HUES64 (cell line): ENCODE data around the gene ABCC4.

Experiments
- H3K27ac ChIP-seq: 2 replicates; pipeline ENCODE4 v1.7.0; 2013; ENCODE audit warnings: low read depth, low read length, inconsistent platforms
- H3K27me3 ChIP-seq: 2 replicates; pipeline ENCODE4 v1.6.1; 2013; ENCODE audit warnings: mild to moderate bottlenecking, low read length; ENCODE audit not compliant: insufficient read depth
- H3K36me3 ChIP-seq: 2 replicates; pipeline ENCODE4 v1.6.1; 2013; ENCODE audit warnings: mild to moderate bottlenecking, low read length; ENCODE audit not compliant: insufficient read depth
- H3K4me1 ChIP-seq: 2 replicates; pipeline ENCODE4 v1.6.1; 2013; ENCODE audit warnings: mild to moderate bottlenecking, low read length, moderate library complexity; ENCODE audit not compliant: insufficient read depth
- H3K4me3 ChIP-seq: 2 replicates; pipeline ENCODE4 v1.5.1; 2013; ENCODE audit warnings: mild to moderate bottlenecking, low read length, moderate library complexity
- H3K9ac ChIP-seq: 2 replicates; pipeline ENCODE4 v1.6.1; 2013; ENCODE audit warnings: mild to moderate bottlenecking, low read depth, low read length
- H3K9me3 ChIP-seq: 2 replicates; pipeline ENCODE4 v1.6.1; 2013; ENCODE audit warnings: low read depth, low read length; ENCODE audit not compliant: insufficient read depth
- WGBS: fragments of 150-250, 120-280 bp; methylation state at CpG from one replicate; pipeline ENCODE4 v1.1.7; 2013; ENCODE audit warnings: missing lambda C conversion rate; 5-methylcytosine and 5-hydroxymethylcytosine counted together

The ABCC4 gene

GRCh38 chr13:95255072-95255732 is 46.0 kb downstream of the ABCC4 start:
- Histone ChIP-seq H3K27ac (no peak overlapping the region), H3K36me3 (no peaks in the 10 kb centered on the region), H3K9me3 (no peaks in the 10 kb centered on the region), H3K27me3 (no peaks in the 10 kb centered on the region), H3K4me1 (no peaks in the 10 kb centered on the region), H3K9ac (no peak overlapping the region), H3K4me3 (no peak overlapping the region)
- 95% methylated on average over 13 of the region's 13 CpGs for WGBS

GRCh38 chr13:95254339-95254738 is 46.9 kb downstream of the ABCC4 start:
- H3K27ac ChIP-seq, result no peak overlapping the region
- H3K4me1 ChIP-seq, result no peaks in the 10 kb centered on the region
- no peak overlapping the region for H3K9ac ChIP-seq
- no peaks in the 10 kb centered on the region for H3K27me3 ChIP-seq
- WGBS, result 86% methylated on average over 1 of the region's 1 CpG
- no peak overlapping the region for H3K4me3 ChIP-seq
- H3K9me3 ChIP-seq, result no peaks in the 10 kb centered on the region
- no peaks in the 10 kb centered on the region for H3K36me3 ChIP-seq

GRCh38 chr13:95253033-95253432 is 48.2 kb downstream of the ABCC4 start:
- WGBS, result 96% methylated on average over 6 of the region's 6 CpGs
- no peaks in the 10 kb centered on the region for H3K4me1 ChIP-seq
- H3K9ac ChIP-seq, result no peak overlapping the region
- H3K27ac ChIP-seq, result no peak overlapping the region
- no peaks in the 10 kb centered on the region for H3K36me3 ChIP-seq
- H3K9me3 ChIP-seq, result no peaks in the 10 kb centered on the region
- H3K4me3 ChIP-seq, result no peak overlapping the region
- H3K27me3 ChIP-seq, result no peaks in the 10 kb centered on the region

GRCh38 chr13:95251641-95252040 is 49.6 kb downstream of the ABCC4 start:
- no peaks in the 10 kb centered on the region for H3K4me1 ChIP-seq

GRCh38 chr13:95250961-95251360 is 50.3 kb downstream of the ABCC4 start:
- 92% methylated on average over 1 of the region's 1 CpG for WGBS
- Histone ChIP-seq H3K9ac (no peak overlapping the region), H3K36me3 (no peaks in the 10 kb centered on the region), H3K4me1 (no peaks in the 10 kb centered on the region), H3K27me3 (no peaks in the 10 kb centered on the region), H3K4me3 (no peak overlapping the region), H3K27ac (no peak overlapping the region), H3K9me3 (no peaks in the 10 kb centered on the region)

More at GRCh38 chr13:95251641-95252040, 49.6 kb downstream of the ABCC4 start:
- no peak overlapping the region for H3K9ac ChIP-seq
- H3K27me3 ChIP-seq, result no peaks in the 10 kb centered on the region
- no peaks in the 10 kb centered on the region for H3K36me3 ChIP-seq
- H3K9me3 ChIP-seq, result no peaks in the 10 kb centered on the region
- H3K27ac ChIP-seq, result no peak overlapping the region
- H3K4me3 ChIP-seq, result no peak overlapping the region
- WGBS, result 91% methylated on average over 5 of the region's 5 CpGs

- Histone ChIP-seq H3K27ac (no peak overlapping the region), H3K9ac (no peak overlapping the region), H3K4me1 (no peaks in the 10 kb centered on the region), H3K9me3 (no peaks in the 10 kb centered on the region), H3K4me3 (no peak overlapping the region), H3K36me3 (no peaks in the 10 kb centered on the region), H3K27me3 (no peaks in the 10 kb centered on the region)
- 90% methylated on average over 2 of the region's 2 CpGs for WGBS
Observed at GRCh38 chr13:95248953-95249352, 52.3 kb downstream of the ABCC4 start.

GRCh38 chr13:95247852-95248251 is 53.4 kb downstream of the ABCC4 start:
- Histone ChIP-seq H3K9me3 (no peaks in the 10 kb centered on the region), H3K4me3 (no peak overlapping the region), H3K27ac (no peak overlapping the region), H3K36me3 (no peaks in the 10 kb centered on the region), H3K4me1 (no peaks in the 10 kb centered on the region), H3K9ac (no peak overlapping the region), H3K27me3 (no peaks in the 10 kb centered on the region)
- 95% methylated on average over 2 of the region's 2 CpGs for WGBS

GRCh38 chr13:95247171-95247570 is 54.1 kb downstream of the ABCC4 start:
- Histone ChIP-seq H3K27ac (no peak overlapping the region), H3K27me3 (no peaks in the 10 kb centered on the region), H3K36me3 (no peaks in the 10 kb centered on the region), H3K9ac (no peak overlapping the region), H3K9me3 (no peaks in the 10 kb centered on the region), H3K4me1 (no peaks in the 10 kb centered on the region), H3K4me3 (no peak overlapping the region)
- WGBS, result 93% methylated on average over 4 of the region's 4 CpGs

GRCh38 chr13:95246292-95247082 is 54.8 kb downstream of the ABCC4 start:
- 92% methylated on average over 10 of the region's 10 CpGs for WGBS
- H3K9ac ChIP-seq, result no peak overlapping the region
- H3K36me3 ChIP-seq, result no peaks in the 10 kb centered on the region
- no peak overlapping the region for H3K4me3 ChIP-seq
- H3K4me1 ChIP-seq, result no peaks in the 10 kb centered on the region
- no peaks in the 10 kb centered on the region for H3K9me3 ChIP-seq
- no peak overlapping the region for H3K27ac ChIP-seq
- H3K27me3 ChIP-seq, result no peaks in the 10 kb centered on the region

GRCh38 chr13:95245071-95245470 is 56.2 kb downstream of the ABCC4 start:
- Histone ChIP-seq H3K27me3 (no peaks in the 10 kb centered on the region), H3K9ac (no peak overlapping the region), H3K4me3 (no peak overlapping the region), H3K36me3 (no peaks in the 10 kb centered on the region), H3K9me3 (no peaks in the 10 kb centered on the region), H3K4me1 (no peaks in the 10 kb centered on the region), H3K27ac (no peak overlapping the region)
- WGBS, result 94% methylated on average over 2 of the region's 2 CpGs

- Histone ChIP-seq H3K9me3 (no peaks in the 10 kb centered on the region), H3K4me3 (no peak overlapping the region), H3K36me3 (no peaks in the 10 kb centered on the region), H3K4me1 (no peaks in the 10 kb centered on the region), H3K27ac (no peak overlapping the region), H3K27me3 (no peaks in the 10 kb centered on the region), H3K9ac (no peak overlapping the region)
- 91% methylated on average over 7 of the region's 7 CpGs for WGBS
Observed at GRCh38 chr13:95243207-95243606, 58.0 kb downstream of the ABCC4 start.
